ENCODE data around the gene TAL2. TPM values are rescaled to one million over a fixed set of nuclear protein-coding genes. Genes with fewer than 3 reads are reported as not detected.

TAL2 gene
- total RNA-seq, 1 experiment from 2014 or later = 0.50 TPM

GRCh38 chr9:105710638-105711037 lies 48.4 kb downstream of the TAL2 start:
- Histone ChIP-seq H3K4me2 (ENCODE audit: insufficient read depth, insufficient read length, low read length) (no peak overlapping the region), H3K23me2 (ENCODE audit: insufficient read length, low read depth, low read length, poor library complexity, severe bottlenecking) (no peaks in the 10 kb centered on the region), H3K4ac (ENCODE audit: low read depth, low read length) (no peak overlapping the region), H3T11ph (ENCODE audit: low read length) (no peak overlapping the region), H3K4me1 (ENCODE audit: insufficient read depth, low read length) (no peaks in the 10 kb centered on the region), H2AK5ac (ENCODE audit: insufficient read length, low read length) (no peak overlapping the region), H3K18ac (ENCODE audit: insufficient read length, low read depth, low read length) (no peak overlapping the region), H2BK12ac (ENCODE audit: insufficient read length, low read depth, low read length) (no peak overlapping the region), H3K14ac (ENCODE audit: insufficient read depth, low read length) (no peak overlapping the region), H3K9ac (ENCODE audit: extremely low read depth, insufficient read length, low read length) (no peak overlapping the region), H2AFZ (ENCODE audit: low read length) (no peak overlapping the region), H2BK20ac (ENCODE audit: low read depth, low read length, poor library complexity, severe bottlenecking) (no peak overlapping the region), H2BK5ac (ENCODE audit: insufficient read length, low read length) (no peak overlapping the region), H3K23ac (ENCODE audit: insufficient read length, low read depth, low read length) (no peak overlapping the region), H4K8ac (replicated peaks; ENCODE audit: insufficient read length, low read depth, low read length) (no peak overlapping the region), H4K20me1 (ENCODE audit: control insufficient read depth, insufficient read depth, insufficient read length) (no peaks in the 10 kb centered on the region), H2BK120ac (ENCODE audit: low read depth, low read length, poor library complexity, severe bottlenecking) (no peak overlapping the region), H4K5ac (ENCODE audit: insufficient read length, low read depth, low read length) (no peak overlapping the region), H3K79me2 (ENCODE audit: insufficient read depth, low read length) (no peaks in the 10 kb centered on the region), H3K79me1 (ENCODE audit: insufficient read depth, low read depth, low read length, poor library complexity, severe bottlenecking) (no peaks in the 10 kb centered on the region), H3K27ac (ENCODE audit: insufficient read length, low read depth, low read length) (no peak overlapping the region), H4K91ac (ENCODE audit: insufficient read length, low read depth, low read length) (no peak overlapping the region), H3K27me3 (ENCODE audit: insufficient read depth, low read length) (no peaks in the 10 kb centered on the region), H3K56ac (ENCODE audit: insufficient read length, low read depth, low read length) (no peak overlapping the region), H3K9me3 (ENCODE audit: control insufficient read depth, low read depth, low read length) (no peaks in the 10 kb centered on the region), H2BK15ac (ENCODE audit: low read depth, low read length) (no peak overlapping the region)
- no peak for TF ChIP-seq CTCF (conservative IDR thresholded peaks at IDR 0.05)
- WGBS (ENCODE audit: extremely low coverage, insufficient read length, low lambda C conversion rate) = no CpG with 5 or more reads among the region's 13 CpGs
- H3K9me3 Mint-ChIP-seq = no peaks in the 10 kb centered on the region
- DNase-seq = no peak
- H3K36me3 Mint-ChIP-seq (ENCODE audit: insufficient read depth in 1 of 3, low read depth in 3 of 3) = no peaks in the 10 kb centered on the region; a peak in 1 of 7 replicates
- H3K27ac Mint-ChIP-seq = no peak overlapping the region
- no peaks in the 10 kb centered on the region for H3K27me3 Mint-ChIP-seq (ENCODE audit: low read depth)
- 0 out of 4 replicates have a peak, but pooled peaks cover 0 to 2% of the 10 kb centered on the region in 2 experiments for H3K4me1 Mint-ChIP-seq
- no peak overlapping the region for H3K4me3 Mint-ChIP-seq

Measured in H9 (cell line).